Duodenal mucosa (tissue), 2 donors: Measurements from ENCODE around the gene CFAP157.

Experiments used
- H3K27ac ChIP-seq: one replicate; pipeline ENCODE4 v1.7.0; 2013; ENCODE audit warnings: low read depth, low read length
- H3K27me3 ChIP-seq, 2 donors: one replicate each; pipeline ENCODE4 v1.7.0; 2013; ENCODE audit warnings: low read length in 2 of 2, control low read depth in 1 of 2; ENCODE audit not compliant: insufficient read depth in 2 of 2, control insufficient read depth in 1 of 2
- H3K36me3 ChIP-seq, 2 donors: one replicate each; pipeline ENCODE4 v1.7.0; 2013; ENCODE audit warnings: low read length in 2 of 2, control low read depth in 1 of 2; ENCODE audit not compliant: insufficient read depth in 2 of 2, control insufficient read depth in 1 of 2
- H3K4me1 ChIP-seq, 2 donors: one replicate each; pipeline ENCODE4 v1.7.0; 2013; ENCODE audit warnings: low read length in 2 of 2, control low read depth in 1 of 2; ENCODE audit not compliant: insufficient read depth in 2 of 2, control insufficient read depth in 1 of 2
- H3K4me3 ChIP-seq, 2 donors: one replicate each; pipeline ENCODE4 v1.7.0; 2013; ENCODE audit warnings: low read length in 2 of 2, low read depth in 1 of 2
- H3K9ac ChIP-seq, 2 donors: one replicate each; pipeline ENCODE4 v1.7.0; 2013; ENCODE audit warnings: low read length in 2 of 2, low read depth in 1 of 2
- H3K9me3 ChIP-seq, 2 donors: one replicate each; pipeline ENCODE4 v1.7.0; 2013; ENCODE audit warnings: low read length in 2 of 2, control low read depth in 1 of 2; ENCODE audit not compliant: control insufficient read depth in 1 of 2

The CFAP157 gene

DNA sequence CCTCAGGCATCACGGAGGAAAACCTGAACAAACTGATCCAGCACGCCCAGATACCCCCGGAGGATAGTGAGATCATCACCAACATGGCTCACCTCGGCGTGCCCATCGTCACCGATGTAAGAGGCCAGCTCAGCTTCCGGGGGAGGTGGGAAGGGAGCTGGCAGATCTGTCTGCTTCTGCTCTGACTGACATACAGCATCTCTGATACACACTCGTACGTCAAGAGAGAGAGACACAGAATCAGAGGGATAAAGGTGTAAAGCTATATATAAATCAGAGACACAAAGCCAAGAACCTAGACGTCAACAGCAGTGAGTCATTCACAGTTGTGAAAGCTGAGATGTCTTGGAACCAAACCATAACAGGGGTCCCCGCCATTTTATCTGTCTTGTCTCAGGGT lies 30.1 kb upstream of the CFAP157 start:
- H3K4me1 ChIP-seq, result no peaks in the 10 kb centered on the region
- H3K9me3 ChIP-seq, result no peaks in the 10 kb centered on the region
- no peaks in the 10 kb centered on the region for H3K27me3 ChIP-seq
- no peak overlapping the region for H3K27ac ChIP-seq
- peaks cover 4 to 23% of the 10 kb centered on the region in 2 donors for H3K36me3 ChIP-seq
- no peak overlapping the region for H3K4me3 ChIP-seq
- no peak overlapping the region for H3K9ac ChIP-seq

DNA sequence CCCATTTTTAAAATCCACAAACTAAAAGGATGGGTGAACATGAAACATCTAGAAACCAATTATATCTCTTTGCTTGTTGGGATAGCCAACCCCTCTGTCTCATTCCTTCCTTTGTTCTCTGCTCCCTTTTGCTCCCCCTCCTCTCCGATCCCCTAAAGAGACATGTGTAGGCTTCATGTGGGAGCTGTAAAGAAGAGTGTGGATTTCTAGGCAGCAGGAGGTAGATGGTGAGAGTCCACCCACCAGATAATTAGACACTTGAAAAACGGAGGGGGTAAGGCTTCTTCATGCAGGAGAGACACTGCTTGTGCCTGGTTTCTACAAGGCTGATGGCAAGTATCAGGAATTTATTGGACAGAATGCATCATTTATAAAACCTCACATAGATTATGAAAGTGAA lies 27.3 kb upstream of the CFAP157 start:
- Histone ChIP-seq H3K36me3 (peaks cover 0 to 23% of the 10 kb centered on the region in 2 donors), H3K9ac (no peak overlapping the region)

GRCh38 chr9:127680226-127680625 lies 26.6 kb upstream of the CFAP157 start:
- no peak overlapping the region for H3K4me3 ChIP-seq
- no peak overlapping the region for H3K9ac ChIP-seq
- H3K36me3 ChIP-seq, result peaks cover 0 to 23% of the 10 kb centered on the region in 2 donors
- H3K4me1 ChIP-seq, result no peaks in the 10 kb centered on the region
- H3K27me3 ChIP-seq, result no peaks in the 10 kb centered on the region
- H3K27ac ChIP-seq, result no peak overlapping the region
- no peaks in the 10 kb centered on the region for H3K9me3 ChIP-seq

More for the DNA sequence above, 27.3 kb upstream of the CFAP157 start:
- Histone ChIP-seq H3K27me3 (no peaks in the 10 kb centered on the region), H3K4me1 (no peaks in the 10 kb centered on the region), H3K27ac (no peak overlapping the region), H3K4me3 (no peak overlapping the region), H3K9me3 (no peaks in the 10 kb centered on the region)

DNA sequence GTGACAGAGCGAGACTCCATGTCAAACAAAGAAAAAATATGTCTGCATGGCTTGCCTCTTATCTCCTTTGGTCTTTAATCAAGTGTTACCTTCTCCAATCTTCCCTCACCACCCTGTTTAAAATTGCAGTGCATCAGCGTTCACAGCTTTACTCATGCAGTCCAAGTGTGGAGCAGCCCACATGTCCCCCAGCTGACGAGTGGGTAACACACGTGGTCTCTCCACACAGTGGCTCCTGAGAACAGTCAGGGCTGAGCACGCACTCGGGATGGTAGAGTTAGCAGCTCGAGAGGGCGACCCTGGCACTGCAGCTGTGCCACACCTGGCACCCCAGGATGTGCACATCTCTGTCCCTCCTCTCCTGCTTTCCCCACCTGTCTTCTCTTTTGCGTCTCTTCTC lies 25.9 kb upstream of the CFAP157 start:
- Histone ChIP-seq H3K4me1 (no peaks in the 10 kb centered on the region), H3K9me3 (no peaks in the 10 kb centered on the region), H3K4me3 (no peak overlapping the region), H3K9ac (no peak overlapping the region), H3K27me3 (no peaks in the 10 kb centered on the region), H3K27ac (no peak overlapping the region), H3K36me3 (peaks cover 0 to 21% of the 10 kb centered on the region in 2 donors)

DNA sequence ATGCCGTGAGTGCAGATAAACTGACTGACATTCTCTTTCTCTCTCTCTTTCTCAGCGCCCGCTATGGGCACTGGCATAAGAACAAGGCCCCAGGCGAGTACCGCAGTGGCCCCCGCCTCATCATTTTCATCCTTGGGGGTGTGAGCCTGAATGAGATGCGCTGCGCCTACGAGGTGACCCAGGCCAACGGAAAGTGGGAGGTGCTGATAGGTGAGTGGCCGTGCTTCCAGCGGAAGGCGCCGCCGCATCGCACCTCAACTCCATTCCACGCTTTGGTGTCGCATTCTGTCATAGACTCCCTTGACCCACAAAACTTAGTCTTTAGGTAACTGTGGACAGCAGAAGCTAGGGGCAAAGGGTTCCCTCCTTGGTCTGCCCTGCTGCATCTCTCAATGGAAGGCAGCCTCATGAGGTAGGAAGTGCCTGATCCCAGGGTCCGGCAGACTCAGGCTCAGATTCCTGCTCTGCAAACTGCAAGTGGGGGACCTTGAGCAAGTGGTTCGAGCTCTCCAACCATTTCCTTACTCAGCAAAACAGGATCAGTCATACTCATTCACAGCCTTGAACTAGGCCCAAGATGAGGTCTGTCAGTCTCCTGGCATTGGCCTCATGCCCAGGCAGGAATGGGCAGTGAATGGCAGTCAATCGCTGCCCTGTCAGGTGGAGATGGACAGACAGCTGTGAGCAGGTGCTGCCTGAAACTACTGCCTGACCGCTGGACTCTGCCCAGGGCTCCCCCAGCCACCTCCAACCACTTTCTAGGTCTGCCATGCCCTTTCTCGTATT lies 24.2 kb upstream of the CFAP157 start:
- H3K36me3 ChIP-seq, result peaks cover 0 to 20% of the 10 kb centered on the region in 2 donors
- H3K27ac ChIP-seq, result no peak overlapping the region
- H3K4me1 ChIP-seq, result no peaks in the 10 kb centered on the region
- H3K4me3 ChIP-seq, result no peak overlapping the region
- no peaks in the 10 kb centered on the region for H3K27me3 ChIP-seq
- no peaks in the 10 kb centered on the region for H3K9me3 ChIP-seq
- H3K9ac ChIP-seq, result no peak overlapping the region

- no peaks in the 10 kb centered on the region for H3K4me1 ChIP-seq
- peaks cover 0 to 20% of the 10 kb centered on the region in 2 donors for H3K36me3 ChIP-seq
- no peak overlapping the region for H3K9ac ChIP-seq
- no peaks in the 10 kb centered on the region for H3K9me3 ChIP-seq
- no peak overlapping the region for H3K4me3 ChIP-seq
- H3K27me3 ChIP-seq, result no peaks in the 10 kb centered on the region
- H3K27ac ChIP-seq, result no peak overlapping the region
Measured at GRCh38 chr9:127683723-127684122, 23.1 kb upstream of the CFAP157 start.

DNA sequence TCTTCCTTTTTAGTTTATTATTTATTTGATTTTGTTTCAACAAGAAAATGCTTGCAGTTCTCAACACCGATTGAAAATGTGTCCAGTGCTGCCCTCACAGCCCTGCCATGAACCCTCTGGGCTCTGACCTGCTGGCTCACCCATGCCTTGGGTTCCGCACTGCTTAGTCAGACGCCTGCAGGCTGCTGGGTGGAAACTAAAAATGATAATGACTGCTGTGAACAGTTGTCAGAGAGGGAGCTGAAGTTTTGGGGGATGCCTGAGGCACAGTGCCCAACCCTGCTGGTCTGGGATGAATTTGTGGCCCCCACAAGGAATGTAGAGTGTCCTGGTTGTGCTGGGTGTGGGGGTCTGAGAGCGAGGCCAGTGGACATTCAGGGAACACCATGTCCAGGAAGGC lies 22.2 kb upstream of the CFAP157 start:
- Histone ChIP-seq H3K9ac (no peak overlapping the region), H3K4me1 (no peaks in the 10 kb centered on the region), H3K4me3 (no peak overlapping the region), H3K9me3 (no peaks in the 10 kb centered on the region), H3K27ac (no peak overlapping the region), H3K36me3 (peaks cover 0 to 16% of the 10 kb centered on the region in 2 donors), H3K27me3 (no peaks in the 10 kb centered on the region)

GRCh38 chr9:127686461-127687393 lies 20.1 kb upstream of the CFAP157 start:
- Histone ChIP-seq H3K27me3 (no peaks in the 10 kb centered on the region), H3K36me3 (peaks cover 0 to 16% of the 10 kb centered on the region in 2 donors), H3K9ac (no peak overlapping the region), H3K9me3 (no peaks in the 10 kb centered on the region), H3K4me1 (no peaks in the 10 kb centered on the region), H3K4me3 (no peak overlapping the region), H3K27ac (no peak overlapping the region)

DNA sequence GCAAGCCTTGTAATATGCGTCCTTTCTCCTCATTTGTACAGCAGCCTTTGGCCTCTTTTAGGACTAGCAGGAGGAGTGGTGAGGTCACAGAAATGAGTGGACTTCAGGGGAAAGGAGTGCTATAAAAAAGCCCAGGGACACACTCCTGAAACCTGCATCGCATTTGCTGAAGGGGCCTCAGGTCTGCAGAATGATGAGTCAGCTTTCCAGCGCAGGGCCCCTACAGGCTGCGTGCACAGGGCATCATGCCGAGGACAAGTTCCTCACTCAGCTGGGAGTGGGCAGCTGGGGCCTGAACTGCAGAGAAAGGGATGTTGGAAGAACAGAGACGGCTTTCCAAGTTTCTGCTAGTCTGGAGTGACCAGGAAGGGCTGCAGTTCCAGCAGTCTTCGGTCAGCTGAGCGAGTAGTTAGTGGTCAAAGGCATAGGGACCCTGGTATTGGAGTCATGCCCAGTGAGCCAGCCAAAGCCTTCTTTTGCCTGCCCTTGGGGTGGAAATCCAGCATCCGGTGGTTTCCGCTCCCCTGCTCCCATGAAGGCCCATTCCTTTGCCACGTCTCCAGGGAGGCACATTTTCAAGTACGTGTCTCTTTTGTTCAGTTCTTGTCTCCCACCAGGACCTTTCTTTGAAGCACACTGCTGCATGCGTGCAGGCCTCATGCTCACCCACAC lies 17.3 kb upstream of the CFAP157 start:
- H3K9ac ChIP-seq, result no peak overlapping the region
- H3K36me3 ChIP-seq, result peaks cover 0 to 9% of the 10 kb centered on the region in 2 donors
- no peaks in the 10 kb centered on the region for H3K27me3 ChIP-seq
- H3K9me3 ChIP-seq, result no peaks in the 10 kb centered on the region
- H3K4me3 ChIP-seq, result no peak overlapping the region
- no peaks in the 10 kb centered on the region for H3K4me1 ChIP-seq
- no peak overlapping the region for H3K27ac ChIP-seq

DNA sequence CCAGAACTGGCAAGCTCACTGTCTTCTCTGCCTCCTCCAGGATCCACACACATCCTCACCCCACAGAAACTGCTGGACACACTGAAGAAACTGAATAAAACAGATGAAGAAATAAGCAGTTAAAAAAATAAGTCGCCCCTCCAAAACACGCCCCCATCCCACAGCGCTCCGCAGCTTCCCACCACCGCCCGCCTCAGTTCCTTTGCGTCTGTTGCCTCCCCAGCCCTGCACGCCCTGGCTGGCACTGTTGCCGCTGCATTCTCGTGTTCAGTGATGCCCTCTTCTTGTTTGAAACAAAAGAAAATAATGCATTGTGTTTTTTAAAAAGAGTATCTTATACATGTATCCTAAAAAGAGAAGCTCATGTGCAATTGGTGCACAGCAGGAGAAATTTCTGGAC lies 16.1 kb upstream of the CFAP157 start:
- no peaks in the 10 kb centered on the region for H3K9me3 ChIP-seq
- H3K4me3 ChIP-seq, result no peak overlapping the region
- H3K27ac ChIP-seq, result no peak overlapping the region
- H3K4me1 ChIP-seq, result peaks cover 0 to 4% of the 10 kb centered on the region in 2 donors
- peaks cover 0 to 9% of the 10 kb centered on the region in 2 donors for H3K36me3 ChIP-seq
- H3K27me3 ChIP-seq, result no peaks in the 10 kb centered on the region
- H3K9ac ChIP-seq, result no peak overlapping the region
